WTC11 (cell line): ENCODE data around the gene TFF1. TPM values are rescaled to one million over a fixed set of nuclear protein-coding genes. Genes with fewer than 3 reads are reported as not detected.

ENCODE experiments used
- ATF2 ChIP-seq: sonication (generic); formaldehyde crosslinking; IDR thresholded peaks from 2 replicates; pipeline ENCODE4 v1.8.1; 2022; ENCODE audit warnings: low read depth, missing genetic modification reagents, borderline replicate concordance
- CTCF ChIP-seq: fragments of 200-600 bp; IDR thresholded peaks from 2 replicates; pipeline ENCODE4 v1.8.0; 2022; ENCODE audit warnings: antibody characterized with exemption
- E2F5 ChIP-seq: sonication (generic); formaldehyde crosslinking; IDR thresholded peaks from 2 replicates; pipeline ENCODE4 v1.8.1; 2022; ENCODE audit warnings: mild to moderate bottlenecking, moderate library complexity, missing genetic modification reagents
- ERG ChIP-seq: fragments of 250-450 bp; sonication (Bioruptor Pico); IDR thresholded peaks from 2 replicates; pipeline ENCODE4 v1.8.0; 2021; ENCODE audit warnings: mild to moderate bottlenecking
- FOXP4 ChIP-seq: sonication (generic); formaldehyde crosslinking; IDR thresholded peaks from 2 replicates; pipeline ENCODE4 v1.8.0; 2022; ENCODE audit warnings: mild to moderate bottlenecking, missing genetic modification reagents
- GABPB1 ChIP-seq: sonication (generic); formaldehyde crosslinking; IDR thresholded peaks from 2 replicates; pipeline ENCODE4 v1.8.1; 2023; ENCODE audit warnings: mild to moderate bottlenecking, missing genetic modification reagents
- HMGXB4 ChIP-seq: sonication (generic); formaldehyde crosslinking; IDR thresholded peaks from 2 replicates; pipeline ENCODE4 v1.8.1; 2023; ENCODE audit warnings: mild to moderate bottlenecking, moderate library complexity, missing genetic modification reagents
- MLX ChIP-seq: sonication (generic); formaldehyde crosslinking; IDR thresholded peaks from 2 replicates; pipeline ENCODE4 v1.8.1; 2023; ENCODE audit warnings: mild to moderate bottlenecking, missing genetic modification reagents, moderate library complexity
- SP1 ChIP-seq: sonication (generic); formaldehyde crosslinking; conservative IDR thresholded peaks from 2 replicates; pipeline ENCODE4 v1.8.1; 2022; ENCODE audit warnings: missing genetic modification reagents
- STAT6 ChIP-seq: sonication (generic); formaldehyde crosslinking; conservative IDR thresholded peaks from 2 replicates; pipeline ENCODE4 v1.8.1; 2023; ENCODE audit warnings: mild to moderate bottlenecking, low read depth, missing genetic modification reagents, moderate library complexity
- TEAD4 ChIP-seq: sonication (generic); formaldehyde crosslinking; IDR thresholded peaks from 2 replicates; pipeline ENCODE4 v1.8.0; 2022; ENCODE audit warnings: mild to moderate bottlenecking, missing genetic modification reagents
- USF1 ChIP-seq: sonication (generic); formaldehyde crosslinking; IDR thresholded peaks from 2 replicates; pipeline ENCODE4 v1.8.0; 2022; ENCODE audit warnings: mild to moderate bottlenecking, missing genetic modification reagents
- ZMAT4 ChIP-seq: fragments of 250-450 bp; sonication (Bioruptor Pico); IDR thresholded peaks from 2 replicates; pipeline ENCODE4 v1.9.0; 2021; ENCODE audit warnings: mild to moderate bottlenecking
- ZNF416 ChIP-seq: fragments of 250-450 bp; sonication (Bioruptor Pico); IDR thresholded peaks from 2 replicates; pipeline ENCODE4 v1.9.0; 2021; ENCODE audit warnings: mild to moderate bottlenecking, inconsistent platforms
- ZNF671 ChIP-seq: fragments of 250-450 bp; sonication (Bioruptor Pico); IDR thresholded peaks from 2 replicates; pipeline ENCODE4 v1.8.0; 2021; ENCODE audit warnings: mild to moderate bottlenecking
- total RNA-seq: library from RNA; stranded (reverse); gene quantifications from 3 replicates; pipeline ENCODE4 v1.2.3, GENCODE V29; 2021

The TFF1 gene
- total RNA-seq, 1 experiment from 2014 or later = 0.81 TPM

- no peak for TF ChIP-seq STAT6
- TF ChIP-seq SP1 = no peak
- no peak for TF ChIP-seq FOXP4 (CRISPR knock-in tag)
- no peak for TF ChIP-seq MLX
- TF ChIP-seq ATF2 (CRISPR knock-in tag) = no peak
- no peak for TF ChIP-seq ZNF671 (CRISPR knock-in tag)
- TF ChIP-seq HMGXB4 (CRISPR knock-in tag) = no peak
- no peak for TF ChIP-seq USF1 (CRISPR knock-in tag)
- peak; percentile 48; the same call in 1 of the 2 replicates for TF ChIP-seq CTCF
- no peak for TF ChIP-seq TEAD4
- no peak for TF ChIP-seq E2F5 (CRISPR knock-in tag)
- TF ChIP-seq ERG (CRISPR knock-in tag) = peak; percentile 15; the same call in 1 of the 2 replicates
- no peak for TF ChIP-seq ZMAT4 (CRISPR knock-in tag)
- TF ChIP-seq ZNF416 = no peak
- TF ChIP-seq GABPB1 (CRISPR knock-in tag) = no peak
Measured at GRCh38 chr21:42381347-42381984, 15.1 kb upstream of the TFF1 start (continued).
